Measurements from ENCODE around the gene S100A13.

GRCh38 chr1:153640861-153641260 lies 13.6 kb upstream of the S100A13 start:
- TF ChIP-seq CTCF (conservative IDR thresholded peaks at IDR 0.05) = no peak
- no peak for TF ChIP-seq EZH2 (IDR thresholded peaks at IDR 0.05; ENCODE audit: low read depth)

All from PC-9 (cell line).